Measurements from ENCODE around the gene AGRN.

The AGRN gene

GRCh38 chr1:978835-979743, 40.8 kb upstream of the AGRN start:
- TF ChIP-seq PATZ1 (CRISPR knock-in tag; IDR thresholded peaks at IDR 0.05; ENCODE audit: borderline replicate concordance) (no peak), CSRNP3 (CRISPR knock-in tag; IDR thresholded peaks at IDR 0.05) (no peak), ZNF565 (CRISPR knock-in tag; conservative IDR thresholded peaks at IDR 0.05; ENCODE audit: low read depth) (no peak), OSR1 (CRISPR knock-in tag; IDR thresholded peaks at IDR 0.05) (no peak), ZFP30 (CRISPR knock-in tag; IDR thresholded peaks at IDR 0.05) (no peak), ZFP3 (CRISPR knock-in tag; IDR thresholded peaks at IDR 0.05) (no peak), RARB (CRISPR knock-in tag; IDR thresholded peaks at IDR 0.05) (no peak), ESRRG (CRISPR knock-in tag; IDR thresholded peaks at IDR 0.05) (no peak), SNAI2 (CRISPR knock-in tag; IDR thresholded peaks at IDR 0.05) (no peak), PPARA (CRISPR knock-in tag; IDR thresholded peaks at IDR 0.05; ENCODE audit: borderline replicate concordance) (no peak), CSDC2 (CRISPR knock-in tag; IDR thresholded peaks at IDR 0.05) (no peak), ZC3H10 (CRISPR knock-in tag; IDR thresholded peaks at IDR 0.05) (no peak), TCF4 (CRISPR knock-in tag; IDR thresholded peaks at IDR 0.05; ENCODE audit: borderline replicate concordance) (no peak), TOX (CRISPR knock-in tag; IDR thresholded peaks at IDR 0.05; ENCODE audit: borderline replicate concordance) (no peak)
- TF ChIP-seq, protein P1, sequence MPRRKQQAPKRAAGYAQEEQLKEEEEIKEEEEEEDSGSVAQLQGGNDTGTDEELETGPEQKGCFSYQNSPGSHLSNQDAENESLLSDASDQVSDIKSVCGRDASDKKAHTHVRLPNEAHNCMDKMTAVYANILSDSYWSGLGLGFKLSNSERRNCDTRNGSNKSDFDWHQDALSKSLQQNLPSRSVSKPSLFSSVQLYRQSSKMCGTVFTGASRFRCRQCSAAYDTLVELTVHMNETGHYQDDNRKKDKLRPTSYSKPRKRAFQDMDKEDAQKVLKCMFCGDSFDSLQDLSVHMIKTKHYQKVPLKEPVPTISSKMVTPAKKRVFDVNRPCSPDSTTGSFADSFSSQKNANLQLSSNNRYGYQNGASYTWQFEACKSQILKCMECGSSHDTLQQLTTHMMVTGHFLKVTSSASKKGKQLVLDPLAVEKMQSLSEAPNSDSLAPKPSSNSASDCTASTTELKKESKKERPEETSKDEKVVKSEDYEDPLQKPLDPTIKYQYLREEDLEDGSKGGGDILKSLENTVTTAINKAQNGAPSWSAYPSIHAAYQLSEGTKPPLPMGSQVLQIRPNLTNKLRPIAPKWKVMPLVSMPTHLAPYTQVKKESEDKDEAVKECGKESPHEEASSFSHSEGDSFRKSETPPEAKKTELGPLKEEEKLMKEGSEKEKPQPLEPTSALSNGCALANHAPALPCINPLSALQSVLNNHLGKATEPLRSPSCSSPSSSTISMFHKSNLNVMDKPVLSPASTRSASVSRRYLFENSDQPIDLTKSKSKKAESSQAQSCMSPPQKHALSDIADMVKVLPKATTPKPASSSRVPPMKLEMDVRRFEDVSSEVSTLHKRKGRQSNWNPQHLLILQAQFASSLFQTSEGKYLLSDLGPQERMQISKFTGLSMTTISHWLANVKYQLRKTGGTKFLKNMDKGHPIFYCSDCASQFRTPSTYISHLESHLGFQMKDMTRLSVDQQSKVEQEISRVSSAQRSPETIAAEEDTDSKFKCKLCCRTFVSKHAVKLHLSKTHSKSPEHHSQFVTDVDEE (CRISPR knock-in tag; IDR thresholded peaks at IDR 0.05): no peak
- TF ChIP-seq, protein P2, sequence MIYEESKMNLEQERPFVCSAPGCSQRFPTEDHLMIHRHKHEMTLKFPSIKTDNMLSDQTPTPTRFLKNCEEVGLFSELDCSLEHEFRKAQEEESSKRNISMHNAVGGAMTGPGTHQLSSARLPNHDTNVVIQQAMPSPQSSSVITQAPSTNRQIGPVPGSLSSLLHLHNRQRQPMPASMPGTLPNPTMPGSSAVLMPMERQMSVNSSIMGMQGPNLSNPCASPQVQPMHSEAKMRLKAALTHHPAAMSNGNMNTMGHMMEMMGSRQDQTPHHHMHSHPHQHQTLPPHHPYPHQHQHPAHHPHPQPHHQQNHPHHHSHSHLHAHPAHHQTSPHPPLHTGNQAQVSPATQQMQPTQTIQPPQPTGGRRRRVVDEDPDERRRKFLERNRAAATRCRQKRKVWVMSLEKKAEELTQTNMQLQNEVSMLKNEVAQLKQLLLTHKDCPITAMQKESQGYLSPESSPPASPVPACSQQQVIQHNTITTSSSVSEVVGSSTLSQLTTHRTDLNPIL (CRISPR knock-in tag; IDR thresholded peaks at IDR 0.05; ENCODE audit: low read depth): no peak
- TF ChIP-seq, protein P3, sequence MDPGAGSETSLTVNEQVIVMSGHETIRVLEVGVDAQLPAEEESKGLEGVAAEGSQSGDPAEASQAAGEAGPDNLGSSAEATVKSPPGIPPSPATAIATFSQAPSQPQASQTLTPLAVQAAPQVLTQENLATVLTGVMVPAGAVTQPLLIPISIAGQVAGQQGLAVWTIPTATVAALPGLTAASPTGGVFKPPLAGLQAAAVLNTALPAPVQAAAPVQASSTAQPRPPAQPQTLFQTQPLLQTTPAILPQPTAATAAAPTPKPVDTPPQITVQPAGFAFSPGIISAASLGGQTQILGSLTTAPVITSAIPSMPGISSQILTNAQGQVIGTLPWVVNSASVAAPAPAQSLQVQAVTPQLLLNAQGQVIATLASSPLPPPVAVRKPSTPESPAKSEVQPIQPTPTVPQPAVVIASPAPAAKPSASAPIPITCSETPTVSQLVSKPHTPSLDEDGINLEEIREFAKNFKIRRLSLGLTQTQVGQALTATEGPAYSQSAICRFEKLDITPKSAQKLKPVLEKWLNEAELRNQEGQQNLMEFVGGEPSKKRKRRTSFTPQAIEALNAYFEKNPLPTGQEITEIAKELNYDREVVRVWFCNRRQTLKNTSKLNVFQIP (CRISPR knock-in tag; IDR thresholded peaks at IDR 0.05; ENCODE audit: borderline replicate concordance, low read depth): no peak
- no peak for ATAC-seq

GRCh38 chr1:979744-980072, 40.2 kb upstream of the AGRN start:
- no peak for ATAC-seq
- TF ChIP-seq RARB (CRISPR knock-in tag; IDR thresholded peaks at IDR 0.05) (no peak), ZNF8 (CRISPR knock-in tag; IDR thresholded peaks at IDR 0.05) (no peak), SNAI2 (CRISPR knock-in tag; IDR thresholded peaks at IDR 0.05) (no peak), PPARA (CRISPR knock-in tag; IDR thresholded peaks at IDR 0.05; ENCODE audit: borderline replicate concordance) (no peak), BACH2 (CRISPR knock-in tag; IDR thresholded peaks at IDR 0.05; ENCODE audit: borderline replicate concordance) (no peak), TCF4 (CRISPR knock-in tag; IDR thresholded peaks at IDR 0.05; ENCODE audit: borderline replicate concordance) (no peak), PATZ1 (CRISPR knock-in tag; IDR thresholded peaks at IDR 0.05; ENCODE audit: borderline replicate concordance) (no peak), CSRNP3 (CRISPR knock-in tag; IDR thresholded peaks at IDR 0.05) (no peak), ZC3H10 (CRISPR knock-in tag; IDR thresholded peaks at IDR 0.05) (no peak), ESRRG (CRISPR knock-in tag; IDR thresholded peaks at IDR 0.05) (no peak), OSR1 (CRISPR knock-in tag; IDR thresholded peaks at IDR 0.05) (no peak)
- TF ChIP-seq, protein P3 (CRISPR knock-in tag; IDR thresholded peaks at IDR 0.05; ENCODE audit: borderline replicate concordance, low read depth): no peak
- TF ChIP-seq, protein P1 (CRISPR knock-in tag; IDR thresholded peaks at IDR 0.05): no peak

All from SK-N-SH treated with all-trans-retinoic acid at 6 μM for 48 hours (cell line).